IPS-15b (cell line): Measurements from ENCODE around the gene TRMT44.

Experiments used
- H3K27me3 ChIP-seq: one replicate; pipeline ENCODE4 v1.6.1; 2013; ENCODE audit warnings: low read length; ENCODE audit not compliant: control insufficient read depth, insufficient read depth
- H3K36me3 ChIP-seq: one replicate; pipeline ENCODE4 v1.6.1; 2013; ENCODE audit warnings: low read length; ENCODE audit not compliant: control insufficient read depth, insufficient read depth
- H3K4me1 ChIP-seq: one replicate; pipeline ENCODE4 v1.6.1; 2013; ENCODE audit warnings: mild to moderate bottlenecking, low read length; ENCODE audit not compliant: control insufficient read depth, insufficient read depth
- H3K4me3 ChIP-seq: one replicate; pipeline ENCODE4 v1.5.1; 2013; ENCODE audit warnings: low read depth, low read length
- H3K9ac ChIP-seq: one replicate; pipeline ENCODE4 v1.6.1; 2013; ENCODE audit warnings: low read depth, mild to moderate bottlenecking, low read length
- H3K9me3 ChIP-seq: one replicate; pipeline ENCODE4 v1.6.1; 2013; ENCODE audit warnings: mild to moderate bottlenecking, low read length; ENCODE audit not compliant: control insufficient read depth, insufficient read depth

The TRMT44 gene

GRCh38 chr4:8427262-8427661, 13.3 kb upstream of the TRMT44 start:
- Histone ChIP-seq H3K4me3 (peak overlapping the region; percentile 75), H3K4me1 (no peaks in the 10 kb centered on the region), H3K9ac (no peak overlapping the region), H3K9me3 (no peaks in the 10 kb centered on the region), H3K36me3 (no peaks in the 10 kb centered on the region), H3K27me3 (no peaks in the 10 kb centered on the region)

GRCh38 chr4:8427761-8428287, 12.8 kb upstream of the TRMT44 start:
- H3K36me3 ChIP-seq, result no peaks in the 10 kb centered on the region
- H3K4me1 ChIP-seq, result no peaks in the 10 kb centered on the region
- H3K27me3 ChIP-seq, result no peaks in the 10 kb centered on the region
- H3K4me3 ChIP-seq, result peak overlapping the region; percentile 75
- H3K9ac ChIP-seq, result no peak overlapping the region
- no peaks in the 10 kb centered on the region for H3K9me3 ChIP-seq

- Histone ChIP-seq H3K4me3 (peak overlapping the region; percentile 75), H3K9ac (no peak overlapping the region), H3K9me3 (no peaks in the 10 kb centered on the region), H3K27me3 (no peaks in the 10 kb centered on the region), H3K36me3 (no peaks in the 10 kb centered on the region), H3K4me1 (no peaks in the 10 kb centered on the region)
Observed at GRCh38 chr4:8428288-8429097, 12.1 kb upstream of the TRMT44 start.

- no peaks in the 10 kb centered on the region for H3K36me3 ChIP-seq
- H3K9me3 ChIP-seq, result no peaks in the 10 kb centered on the region
- no peak overlapping the region for H3K4me3 ChIP-seq
- H3K4me1 ChIP-seq, result no peaks in the 10 kb centered on the region
- no peaks in the 10 kb centered on the region for H3K27me3 ChIP-seq
- no peak overlapping the region for H3K9ac ChIP-seq
Observed at GRCh38 chr4:8431553-8431952, 9.0 kb upstream of the TRMT44 start.

GRCh38 chr4:8433136-8433535, 7.4 kb upstream of the TRMT44 start:
- no peaks in the 10 kb centered on the region for H3K4me1 ChIP-seq
- H3K4me3 ChIP-seq, result no peak overlapping the region
- H3K27me3 ChIP-seq, result no peaks in the 10 kb centered on the region
- H3K36me3 ChIP-seq, result no peaks in the 10 kb centered on the region
- H3K9ac ChIP-seq, result no peak overlapping the region
- H3K9me3 ChIP-seq, result no peaks in the 10 kb centered on the region

GRCh38 chr4:8434251-8435073, 6.1 kb upstream of the TRMT44 start:
- Histone ChIP-seq H3K9me3 (no peaks in the 10 kb centered on the region), H3K9ac (no peak overlapping the region), H3K36me3 (no peaks in the 10 kb centered on the region), H3K27me3 (no peaks in the 10 kb centered on the region), H3K4me1 (no peaks in the 10 kb centered on the region), H3K4me3 (no peak overlapping the region)

GRCh38 chr4:8435656-8436121, 4.9 kb upstream of the TRMT44 start:
- no peaks in the 10 kb centered on the region for H3K9me3 ChIP-seq
- no peak overlapping the region for H3K9ac ChIP-seq
- no peaks in the 10 kb centered on the region for H3K36me3 ChIP-seq
- H3K4me1 ChIP-seq, result no peaks in the 10 kb centered on the region
- H3K4me3 ChIP-seq, result no peak overlapping the region
- H3K27me3 ChIP-seq, result no peaks in the 10 kb centered on the region

- Histone ChIP-seq H3K36me3 (no peaks in the 10 kb centered on the region), H3K27me3 (no peaks in the 10 kb centered on the region), H3K4me3 (peak overlapping the region; percentile 4), H3K4me1 (peaks cover 3% of the 10 kb centered on the region), H3K9ac (peak overlapping the region; percentile 3), H3K9me3 (no peaks in the 10 kb centered on the region)
Observed at GRCh38 chr4:8437281-8437680, 3.3 kb upstream of the TRMT44 start.

- Histone ChIP-seq H3K36me3 (no peaks in the 10 kb centered on the region), H3K27me3 (no peaks in the 10 kb centered on the region), H3K9me3 (no peaks in the 10 kb centered on the region), H3K4me3 (no peak overlapping the region), H3K9ac (no peak overlapping the region), H3K4me1 (peaks cover 3% of the 10 kb centered on the region)
Observed at GRCh38 chr4:8438743-8439142, 1.8 kb upstream of the TRMT44 start.

- Histone ChIP-seq H3K9ac (no peak overlapping the region), H3K4me1 (peaks cover 3% of the 10 kb centered on the region), H3K27me3 (no peaks in the 10 kb centered on the region), H3K4me3 (no peak overlapping the region), H3K9me3 (no peaks in the 10 kb centered on the region), H3K36me3 (no peaks in the 10 kb centered on the region)
Observed at GRCh38 chr4:8439168-8439567, 1.4 kb upstream of the TRMT44 start.

GRCh38 chr4:8439914-8440491, 574 bp upstream of the TRMT44 start:
- H3K36me3 ChIP-seq, result no peaks in the 10 kb centered on the region
- H3K4me1 ChIP-seq, result peaks cover 3% of the 10 kb centered on the region
- H3K27me3 ChIP-seq, result no peaks in the 10 kb centered on the region
- H3K9me3 ChIP-seq, result no peaks in the 10 kb centered on the region
- H3K4me3 ChIP-seq, result peak overlapping the region; percentile 82
- peak overlapping the region; percentile 51 for H3K9ac ChIP-seq
